ENCODE data around the gene ZSCAN23. TPM values are rescaled to one million over a fixed set of nuclear protein-coding genes. Genes with fewer than 3 reads are reported as not detected.
"Not testable (repeated sequence)": the region's sequence is repeated elsewhere in the genome, so short reads cannot be mapped to it uniquely, and the experiment has no call there.

ZSCAN23 gene
- total and polyA plus RNA-seq, 10 donors = 0.14 to 4.6 (median 2.4) TPM; not detected in 1

DNA sequence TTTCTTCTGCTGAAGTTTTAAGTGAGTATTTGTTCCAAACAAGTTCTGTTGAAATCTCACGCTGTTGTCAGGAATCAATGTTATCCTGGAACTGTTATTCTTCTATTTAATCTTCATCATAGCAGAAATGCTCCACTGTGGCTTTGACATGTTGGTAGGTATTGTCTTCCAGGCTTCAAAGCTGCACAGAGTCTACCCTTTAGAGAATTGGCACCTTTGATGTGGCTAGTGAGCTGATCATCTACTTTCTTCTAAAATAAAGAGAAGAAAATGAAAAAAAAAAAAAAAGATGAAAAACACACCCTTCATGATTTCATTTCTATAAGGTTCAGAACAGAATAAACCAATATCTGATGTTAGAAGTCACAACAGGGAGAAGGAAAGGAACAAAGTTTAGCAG is 5.8 kb upstream of the ZSCAN23 start:
- Histone ChIP-seq H3K4me3 (no peak overlapping the region), H3K4me1 (peaks cover 0 to 9% (median 0%) of the 10 kb centered on the region in 6 donors), H3K9me3 (peaks cover 0 to 9% (median under 1%) of the 10 kb centered on the region in 8 donors), H3K27ac (no peak overlapping the region), H3K27me3 (replicated peaks in 1 of 7) (peaks cover 0 to 79% (median 30%) of the 10 kb centered on the region in 7 donors), H3K36me3 (no peaks in the 10 kb centered on the region)
- TF ChIP-seq, protein P1, sequence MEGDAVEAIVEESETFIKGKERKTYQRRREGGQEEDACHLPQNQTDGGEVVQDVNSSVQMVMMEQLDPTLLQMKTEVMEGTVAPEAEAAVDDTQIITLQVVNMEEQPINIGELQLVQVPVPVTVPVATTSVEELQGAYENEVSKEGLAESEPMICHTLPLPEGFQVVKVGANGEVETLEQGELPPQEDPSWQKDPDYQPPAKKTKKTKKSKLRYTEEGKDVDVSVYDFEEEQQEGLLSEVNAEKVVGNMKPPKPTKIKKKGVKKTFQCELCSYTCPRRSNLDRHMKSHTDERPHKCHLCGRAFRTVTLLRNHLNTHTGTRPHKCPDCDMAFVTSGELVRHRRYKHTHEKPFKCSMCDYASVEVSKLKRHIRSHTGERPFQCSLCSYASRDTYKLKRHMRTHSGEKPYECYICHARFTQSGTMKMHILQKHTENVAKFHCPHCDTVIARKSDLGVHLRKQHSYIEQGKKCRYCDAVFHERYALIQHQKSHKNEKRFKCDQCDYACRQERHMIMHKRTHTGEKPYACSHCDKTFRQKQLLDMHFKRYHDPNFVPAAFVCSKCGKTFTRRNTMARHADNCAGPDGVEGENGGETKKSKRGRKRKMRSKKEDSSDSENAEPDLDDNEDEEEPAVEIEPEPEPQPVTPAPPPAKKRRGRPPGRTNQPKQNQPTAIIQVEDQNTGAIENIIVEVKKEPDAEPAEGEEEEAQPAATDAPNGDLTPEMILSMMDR (IDR thresholded peaks at IDR 0.05 in 8 of 11, conservative IDR thresholded peaks at IDR 0.05 in 3 of 11) = no peak
- no peak for TF ChIP-seq POLR2AphosphoS5 (IDR thresholded peaks at IDR 0.05)
- TF ChIP-seq POLR2A (IDR thresholded peaks at IDR 0.05) = no peak
- 85 to 93% (median 89%) methylated on average over 1 of the region's 1 CpG for WGBS, 5 donors
- intact Hi-C loops (cut with DNase I; ENCODE audit: low total_unique reads) = no loop called here
- no peak for DNase-seq

DNA sequence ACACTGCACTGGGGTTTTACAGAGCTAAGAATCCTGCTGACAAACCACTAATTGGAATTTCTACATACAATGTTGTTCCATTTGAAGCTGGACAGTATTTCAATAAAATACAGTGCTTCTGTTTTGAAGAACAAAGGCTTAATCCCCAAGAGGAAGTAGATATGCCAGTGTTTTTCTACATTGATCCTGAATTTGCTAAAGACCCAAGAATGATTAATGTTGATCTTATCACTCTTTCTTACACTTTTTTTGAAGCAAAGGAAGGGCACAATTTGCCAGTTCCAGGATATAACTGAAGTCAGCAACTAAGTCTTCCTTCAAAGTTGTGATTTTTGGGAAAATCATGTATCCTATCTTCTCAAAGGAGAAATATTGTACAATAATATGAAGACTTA is 4.2 kb upstream of the ZSCAN23 start:
- H3K4me1 ChIP-seq = peaks cover 0 to 21% (median 6%) of the 10 kb centered on the region in 6 donors
- H3K27me3 ChIP-seq (replicated peaks in 1 of 7) = peaks cover 0 to 83% (median 24%) of the 10 kb centered on the region in 7 donors
- H3K36me3 ChIP-seq; intact Hi-C loops (cut with DNase I; ENCODE audit: low total_unique reads); H3K27ac ChIP-seq; DNase-seq: not testable (repeated sequence)
- H3K4me3 ChIP-seq = peak overlapping the region in 3 of 8 donors; percentile 14 to 61 (median 31)
- H3K9me3 ChIP-seq = peaks cover 0 to 13% (median 2%) of the 10 kb centered on the region in 8 donors

DNA sequence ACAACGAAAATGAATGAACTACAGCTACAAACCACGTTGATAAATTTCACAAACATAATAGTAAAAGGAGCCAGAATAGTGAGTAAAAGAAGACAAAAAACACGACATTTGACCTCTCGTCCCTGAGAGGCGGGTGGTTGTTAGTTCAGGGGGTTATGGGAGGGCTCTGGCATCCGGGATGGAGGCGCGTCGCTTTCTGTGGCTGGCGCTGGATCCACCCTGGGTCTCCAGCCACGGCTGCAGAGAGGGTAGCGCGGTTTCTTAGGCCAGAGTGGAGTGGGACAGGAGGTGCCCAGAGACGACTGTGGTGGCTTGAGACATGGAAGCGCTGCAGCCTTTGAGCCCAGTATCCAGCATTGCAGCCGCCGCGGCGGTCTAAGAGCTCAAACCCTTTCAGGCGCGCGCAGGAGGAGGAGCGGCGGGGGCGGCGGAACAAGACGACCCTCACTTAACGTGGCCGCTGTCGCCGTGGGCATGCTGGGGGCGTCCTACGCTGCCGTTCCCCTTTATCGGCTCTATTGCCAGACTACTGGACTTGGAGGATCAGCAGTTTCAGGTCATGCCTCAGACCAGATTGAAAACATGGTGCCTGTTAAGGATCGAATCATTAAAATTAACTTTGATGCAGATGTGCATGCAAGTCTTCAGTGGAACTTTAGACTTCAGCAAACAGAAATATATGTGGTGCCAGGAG is 3.7 kb upstream of the ZSCAN23 start:
- Histone ChIP-seq H3K4me1 (peaks cover 0 to 22% (median 6%) of the 10 kb centered on the region in 6 donors), H3K9me3 (peaks cover 0 to 13% (median 2%) of the 10 kb centered on the region in 8 donors), H3K27ac (no peak overlapping the region), H3K27me3 (replicated peaks in 1 of 7) (peaks cover 0 to 84% (median 24%) of the 10 kb centered on the region in 7 donors), H3K4me3 (peak overlapping the region in 6 of 8 donors; percentile 8 to 61 (median 16)), H3K36me3 (no peaks in the 10 kb centered on the region)
- DNase-seq = no peak
- TF ChIP-seq, protein P1 (IDR thresholded peaks at IDR 0.05 in 8 of 11, conservative IDR thresholded peaks at IDR 0.05 in 3 of 11) = no peak
- TF ChIP-seq POLR2AphosphoS5 (IDR thresholded peaks at IDR 0.05) (no peak), POLR2A (IDR thresholded peaks at IDR 0.05) (no peak)
- 3 to 5% (median 5%) methylated on average over 29 to 36 of the region's 36 CpGs for WGBS, 5 donors
- intact Hi-C loops (cut with DNase I; ENCODE audit: low total_unique reads) = no loop called here

DNA sequence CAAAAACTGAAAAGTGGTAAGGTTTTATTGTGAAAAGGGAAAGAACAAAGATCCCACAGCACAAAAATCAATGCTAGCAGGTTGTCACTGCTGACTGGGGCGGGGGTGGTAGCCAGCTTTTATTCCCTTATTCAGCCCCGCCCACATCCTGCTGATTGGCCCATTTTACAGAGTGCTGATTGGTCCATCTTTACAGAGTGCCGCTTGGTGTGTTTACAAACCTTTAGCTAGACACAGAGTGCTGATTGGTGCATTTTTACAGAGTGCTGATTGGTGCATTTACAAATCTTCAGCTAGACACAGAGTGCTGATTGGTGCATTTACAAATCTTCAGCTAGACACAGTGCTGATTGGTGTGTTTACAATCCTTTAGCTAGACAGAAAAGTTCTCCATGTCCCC is 1.5 kb upstream of the ZSCAN23 start:
- intact Hi-C loops (cut with DNase I; ENCODE audit: low total_unique reads); H3K4me3 ChIP-seq; H3K27ac ChIP-seq; DNase-seq; H3K36me3 ChIP-seq: not testable (repeated sequence)
- H3K27me3 ChIP-seq (replicated peaks in 1 of 7) = peaks cover 0 to 69% (median 18%) of the 10 kb centered on the region in 7 donors
- WGBS, 5 donors = 82 to 98% (median 94%) methylated on average over 3 of the region's 3 CpGs
- peaks cover 0 to 13% (median 2%) of the 10 kb centered on the region in 8 donors for H3K9me3 ChIP-seq
- H3K4me1 ChIP-seq = peaks cover 0 to 22% (median 6%) of the 10 kb centered on the region in 6 donors

DNA sequence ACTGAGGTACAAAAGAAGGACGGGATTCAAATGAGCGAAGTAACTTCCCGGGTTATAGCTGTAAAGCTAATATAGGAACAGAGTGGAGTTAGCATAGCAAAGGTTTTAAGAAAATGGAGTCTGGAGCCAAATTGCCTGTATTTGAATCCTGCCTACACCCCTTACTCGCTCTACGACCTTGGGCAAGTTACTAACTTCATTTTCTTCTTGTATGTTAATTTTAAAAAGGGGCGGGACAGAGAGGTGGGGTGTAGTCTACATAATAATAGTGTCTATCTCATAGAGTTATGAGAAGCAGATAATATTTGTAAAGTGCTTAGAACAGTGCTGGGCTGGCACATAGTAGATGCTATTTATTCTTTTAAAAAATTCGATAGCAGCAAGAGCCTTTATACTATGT is 705 bp downstream of the ZSCAN23 start:
- Histone ChIP-seq H3K27me3 (replicated peaks in 1 of 7) (peaks cover 0 to 57% (median 15%) of the 10 kb centered on the region in 7 donors), H3K36me3 (no peaks in the 10 kb centered on the region), H3K4me1 (peaks cover 0 to 22% (median 6%) of the 10 kb centered on the region in 6 donors), H3K9me3 (peaks cover 0 to 13% (median 2%) of the 10 kb centered on the region in 8 donors), H3K4me3 (peak overlapping the region; percentile 42 to 84 (median 51)), H3K27ac (peak overlapping the region in 1 of 8 donors; percentile 71)
- 69 to 77% (median 72%) methylated on average over 7 of the region's 7 CpGs for WGBS, 5 donors
- DNase-seq = no peak
- TF ChIP-seq POLR2A (IDR thresholded peaks at IDR 0.05) (no peak), POLR2AphosphoS5 (IDR thresholded peaks at IDR 0.05) (no peak)
- TF ChIP-seq, protein P1 (IDR thresholded peaks at IDR 0.05 in 8 of 11, conservative IDR thresholded peaks at IDR 0.05 in 3 of 11) = no peak
- intact Hi-C loops (cut with DNase I; ENCODE audit: low total_unique reads) = no loop called here
